Activated gamma-delta T cell treated with anti-CD3 and anti-CD28 coated beads, Interleukin-2, amount 50 U/mL, for 16 hours (primary cell): Measurements from ENCODE around the gene BTBD9.

Experiments used
- DNase-seq: peaks from one replicate; pipeline ENCODE4 v3.0.0-alpha.2; 2020; ENCODE audit warnings: low read depth

The BTBD9 gene

DNA sequence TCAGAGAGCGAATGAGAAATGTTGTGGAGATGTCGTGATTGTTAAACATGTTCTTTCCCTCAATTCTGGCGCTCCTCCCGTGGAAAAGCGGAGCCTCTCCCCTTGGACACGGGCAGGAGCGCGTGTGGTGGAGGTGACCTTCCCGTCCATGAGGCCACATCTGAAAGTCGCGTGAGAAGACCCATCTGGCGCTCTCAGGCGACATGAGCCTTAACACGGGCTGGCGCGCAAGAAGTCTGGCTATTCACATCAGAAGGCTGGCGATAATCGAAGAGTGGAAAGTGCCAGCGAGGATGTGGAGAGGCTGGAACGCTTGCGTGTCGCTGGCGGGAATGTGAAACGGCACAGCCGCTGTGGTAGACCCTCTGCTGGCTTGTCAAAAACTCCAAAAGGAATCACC is 478.9 kb downstream of the BTBD9 start:
- DNase-seq = no peak

DNA sequence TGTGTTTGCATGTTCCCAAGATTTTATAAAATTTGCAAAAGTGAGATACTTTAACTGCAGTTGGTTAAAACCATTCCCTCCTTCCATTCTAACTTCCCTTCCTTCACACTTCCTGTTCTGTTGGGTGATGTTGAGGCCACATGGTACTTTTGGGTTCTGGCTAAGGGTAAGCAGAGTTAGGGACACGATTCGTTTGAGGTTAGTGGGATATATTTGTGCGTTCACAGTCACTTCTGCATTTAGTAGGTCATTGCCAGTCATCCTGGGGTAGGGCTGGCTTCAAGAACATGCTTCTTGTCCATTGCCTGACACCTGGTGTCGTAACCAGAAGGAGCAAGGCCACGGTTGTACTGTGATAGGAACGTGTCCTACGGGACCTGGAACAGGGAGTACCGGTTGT is 480.1 kb downstream of the BTBD9 start:
- DNase-seq = no peak

DNA sequence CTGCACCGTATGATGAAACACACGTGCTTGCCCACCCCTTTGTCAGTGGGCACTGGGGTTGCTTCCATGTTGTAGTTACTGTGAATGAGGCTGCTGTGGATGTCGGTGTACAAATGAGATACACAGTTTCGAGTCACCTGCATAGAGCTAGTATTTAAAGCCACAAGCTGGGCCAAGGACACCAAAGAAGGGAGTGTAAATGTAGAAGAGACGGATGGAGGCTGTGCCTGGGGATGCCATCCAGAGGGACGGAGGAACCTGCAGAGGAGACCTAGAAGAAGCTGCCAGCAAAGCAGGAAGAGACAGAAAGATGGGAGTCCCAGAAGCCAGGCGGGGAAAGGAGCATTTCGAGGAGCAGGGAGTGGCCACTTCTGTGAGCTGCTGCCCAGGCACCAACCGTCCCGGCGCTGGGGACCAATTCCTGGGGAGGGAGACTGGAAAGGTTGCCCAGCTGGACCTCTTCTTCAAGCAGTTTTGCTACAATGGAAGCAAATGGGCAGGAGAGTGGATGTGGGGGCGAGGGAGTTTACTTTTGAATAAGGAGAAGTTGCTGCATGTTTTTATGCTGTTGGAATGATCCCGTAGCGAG is 480.9 kb downstream of the BTBD9 start:
- no peak for DNase-seq

DNA sequence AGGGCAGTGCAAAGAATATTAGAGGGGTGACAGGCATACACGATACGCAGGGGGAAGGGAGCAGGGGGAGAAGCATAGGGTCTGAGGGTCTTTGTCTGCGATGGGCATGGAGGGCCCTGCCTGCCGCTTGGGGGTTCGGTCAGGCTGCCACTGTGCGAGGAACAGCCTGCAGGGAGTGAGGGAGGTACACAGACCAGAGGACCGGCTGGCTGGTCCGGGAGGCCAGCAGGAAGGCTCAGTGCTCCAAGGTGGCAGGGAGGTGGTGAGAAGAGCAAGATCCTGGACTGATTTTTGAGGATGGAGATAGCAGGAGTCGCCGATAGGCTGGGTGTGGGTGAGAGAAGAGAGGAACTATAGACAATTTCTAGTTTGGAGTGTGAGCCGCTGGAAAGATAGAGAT is 481.8 kb downstream of the BTBD9 start:
- no peak for DNase-seq

DNA sequence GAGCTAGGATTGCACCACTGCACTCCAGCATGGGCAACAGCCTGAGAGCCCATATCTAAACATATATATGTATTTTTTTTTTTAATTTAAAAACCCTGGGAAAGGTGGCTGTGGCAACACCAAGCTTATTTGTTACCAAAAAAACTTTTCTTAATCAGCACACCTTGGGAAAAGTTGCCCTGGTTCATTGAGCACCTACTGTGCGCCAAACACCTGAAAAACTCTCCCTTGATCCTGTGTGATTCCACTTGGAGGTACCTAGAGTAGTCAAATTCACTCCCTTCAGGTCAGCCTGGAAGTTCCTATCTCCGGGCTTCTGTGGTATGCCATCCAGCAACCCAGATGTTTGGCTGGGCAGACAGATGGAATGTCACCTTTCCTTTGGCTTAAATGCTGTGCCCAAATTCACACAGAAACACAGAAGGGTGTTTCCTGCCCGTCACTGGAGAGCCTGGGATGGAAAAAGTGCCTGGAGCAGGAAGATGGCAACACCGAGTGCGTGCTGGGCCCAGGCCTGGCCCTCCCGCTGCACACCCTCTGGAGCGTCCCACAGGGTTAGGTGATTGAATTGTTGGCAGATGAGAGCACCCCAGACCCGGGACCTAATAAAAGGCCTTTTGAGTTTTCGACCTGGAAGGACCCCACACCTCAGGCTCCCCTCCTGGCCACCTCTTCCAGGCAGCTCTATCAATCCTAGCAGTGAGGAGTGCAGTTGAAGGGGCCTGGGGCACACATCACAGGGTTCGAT is 482.7 kb downstream of the BTBD9 start:
- no peak for DNase-seq

DNA sequence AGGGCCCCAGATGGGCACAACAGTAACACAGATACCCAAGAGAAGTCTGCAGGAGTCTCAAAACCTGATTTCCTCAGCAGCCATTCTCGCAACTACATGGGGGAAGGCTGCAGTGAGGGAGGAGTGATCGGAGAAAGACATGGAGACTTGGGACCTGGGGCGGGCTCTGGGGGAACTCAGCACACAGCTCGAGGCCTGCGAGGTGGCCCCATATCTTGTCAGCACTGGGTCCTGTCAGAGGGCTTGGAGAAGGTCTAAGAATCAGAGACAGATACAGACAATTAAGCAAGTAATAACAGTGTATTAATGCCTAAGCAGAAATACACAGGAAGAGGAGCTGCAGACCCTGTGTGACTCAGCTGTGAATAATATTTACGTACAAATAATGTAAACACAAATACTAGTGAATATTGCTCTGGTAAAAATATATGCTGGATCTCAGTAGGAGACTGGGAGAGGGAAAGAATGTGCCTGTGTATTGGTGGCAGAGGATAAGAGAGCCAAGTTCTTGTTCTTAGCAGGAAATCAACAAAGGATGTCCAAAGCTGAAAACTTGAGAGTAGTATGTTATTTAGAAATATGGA is 484.0 kb downstream of the BTBD9 start:
- no peak for DNase-seq

DNA sequence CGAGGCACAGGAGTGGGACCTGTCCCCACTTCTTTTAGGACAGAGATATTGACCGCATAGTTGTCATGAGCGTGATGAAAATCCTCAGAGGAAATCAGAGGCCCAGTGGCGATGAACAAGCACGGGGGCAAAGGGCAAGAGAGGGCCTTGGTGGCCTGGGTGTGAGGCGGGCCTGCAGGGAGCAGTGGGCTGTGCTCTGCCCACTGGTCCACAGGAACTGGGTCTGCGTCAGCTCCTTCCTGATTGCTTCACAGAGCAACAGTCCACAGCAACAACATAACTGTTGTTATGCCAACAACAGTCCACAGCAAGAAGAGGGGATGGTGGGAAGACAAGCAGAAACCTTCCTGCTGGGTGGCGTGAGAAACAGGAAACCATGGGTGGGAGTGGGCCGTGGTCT is 484.6 kb downstream of the BTBD9 start:
- DNase-seq = no peak

DNA sequence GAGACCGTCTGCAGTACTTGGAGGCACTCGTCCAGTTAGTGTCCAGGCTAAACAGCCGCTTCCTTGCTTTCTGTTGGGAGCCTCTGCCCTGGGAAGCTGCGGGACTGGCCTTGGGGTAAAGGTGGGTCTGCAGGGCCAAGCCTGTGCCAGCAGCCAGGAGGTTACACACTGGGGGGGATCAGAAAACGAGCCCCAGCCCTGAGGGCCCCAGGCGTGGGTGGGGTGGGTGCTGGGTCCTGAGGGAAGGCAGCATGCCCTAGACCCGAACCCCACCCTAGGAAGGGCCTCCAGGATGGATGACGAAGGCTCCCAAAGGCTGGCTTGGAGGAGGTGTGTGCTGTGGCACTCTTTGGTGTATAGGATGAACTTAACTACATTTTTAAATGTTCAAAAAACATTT is 485.0 kb downstream of the BTBD9 start:
- no peak for DNase-seq

DNA sequence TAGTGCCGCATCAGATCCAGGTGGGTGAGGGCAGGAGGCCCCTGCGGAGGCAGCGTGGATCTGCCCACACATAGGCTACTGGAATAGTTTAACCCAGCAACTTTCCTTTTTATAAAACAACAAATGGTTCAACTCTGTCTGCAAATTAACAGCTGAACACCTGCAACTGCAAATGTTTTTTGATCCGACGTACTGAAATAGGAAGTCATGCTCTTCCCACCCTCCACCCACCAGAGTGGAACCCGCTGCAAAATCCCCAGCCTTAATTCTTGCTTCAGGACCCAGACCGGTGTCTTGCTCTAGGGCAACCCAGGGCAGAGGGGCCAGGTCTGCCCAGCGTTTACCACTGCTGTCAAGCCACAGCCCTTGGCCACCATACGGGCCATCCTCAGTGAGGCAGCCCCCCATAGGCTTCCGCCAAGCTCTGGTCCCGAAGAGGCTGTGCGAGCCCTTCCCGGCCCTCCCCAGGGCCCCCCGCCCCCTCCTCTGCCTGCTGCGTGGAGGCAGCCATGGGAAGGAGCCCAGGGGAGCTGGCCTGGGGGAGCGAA is 485.9 kb downstream of the BTBD9 start:
- no peak for DNase-seq

DNA sequence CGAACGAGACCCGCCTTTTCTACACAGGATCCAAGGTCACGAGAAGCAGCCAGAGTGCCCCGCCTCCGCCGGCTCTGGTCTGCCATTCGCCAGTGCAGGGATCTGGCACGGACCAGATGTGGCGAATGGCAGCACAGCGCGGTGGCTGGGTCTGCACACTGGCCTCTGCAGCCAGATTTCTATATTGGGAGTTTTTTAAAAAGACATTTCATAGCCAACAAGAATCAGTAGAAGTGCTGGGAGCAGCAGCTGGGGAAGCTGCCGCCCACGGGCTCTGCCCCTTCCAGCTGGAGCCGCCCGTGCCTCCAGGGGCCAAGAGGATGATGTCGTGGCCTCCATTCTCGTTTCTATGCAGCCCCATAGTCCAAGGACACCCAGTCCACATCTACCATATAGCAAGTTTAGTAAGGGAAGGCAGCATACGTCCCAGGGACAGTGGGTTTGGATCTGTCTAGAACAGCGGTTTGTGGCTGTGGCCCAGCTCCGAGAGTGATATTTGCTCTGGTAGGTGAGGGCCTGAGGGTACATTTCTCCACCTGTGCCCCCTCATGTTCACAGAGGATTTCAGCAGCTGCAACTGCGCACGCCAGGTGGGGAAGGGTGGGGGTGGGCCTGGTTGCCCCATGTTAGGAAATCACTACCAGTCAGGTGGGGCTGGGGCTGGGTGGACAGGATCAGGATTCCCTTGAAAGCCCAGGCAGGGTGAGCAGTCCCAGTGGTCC is 486.5 kb downstream of the BTBD9 start:
- no peak for DNase-seq

DNA sequence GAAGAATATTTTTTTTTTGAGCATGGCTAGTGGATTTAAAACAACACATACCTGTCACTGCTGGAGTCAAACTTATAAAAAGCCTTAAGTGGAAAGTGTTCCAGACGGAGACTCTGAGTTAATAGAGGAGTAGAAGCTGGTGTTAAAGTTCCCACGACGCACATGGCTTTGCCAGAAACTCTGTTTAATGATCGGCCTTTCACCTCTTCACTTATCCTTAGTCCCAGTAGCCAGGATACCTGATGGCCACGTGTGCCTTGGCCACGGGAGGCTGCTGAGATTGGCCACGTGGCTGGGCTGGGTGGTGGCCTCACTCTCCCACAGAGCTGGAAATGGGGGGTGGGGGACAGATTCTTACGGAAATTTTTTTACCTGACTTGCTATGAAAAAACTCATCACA is 487.1 kb downstream of the BTBD9 start:
- DNase-seq = no peak

DNA sequence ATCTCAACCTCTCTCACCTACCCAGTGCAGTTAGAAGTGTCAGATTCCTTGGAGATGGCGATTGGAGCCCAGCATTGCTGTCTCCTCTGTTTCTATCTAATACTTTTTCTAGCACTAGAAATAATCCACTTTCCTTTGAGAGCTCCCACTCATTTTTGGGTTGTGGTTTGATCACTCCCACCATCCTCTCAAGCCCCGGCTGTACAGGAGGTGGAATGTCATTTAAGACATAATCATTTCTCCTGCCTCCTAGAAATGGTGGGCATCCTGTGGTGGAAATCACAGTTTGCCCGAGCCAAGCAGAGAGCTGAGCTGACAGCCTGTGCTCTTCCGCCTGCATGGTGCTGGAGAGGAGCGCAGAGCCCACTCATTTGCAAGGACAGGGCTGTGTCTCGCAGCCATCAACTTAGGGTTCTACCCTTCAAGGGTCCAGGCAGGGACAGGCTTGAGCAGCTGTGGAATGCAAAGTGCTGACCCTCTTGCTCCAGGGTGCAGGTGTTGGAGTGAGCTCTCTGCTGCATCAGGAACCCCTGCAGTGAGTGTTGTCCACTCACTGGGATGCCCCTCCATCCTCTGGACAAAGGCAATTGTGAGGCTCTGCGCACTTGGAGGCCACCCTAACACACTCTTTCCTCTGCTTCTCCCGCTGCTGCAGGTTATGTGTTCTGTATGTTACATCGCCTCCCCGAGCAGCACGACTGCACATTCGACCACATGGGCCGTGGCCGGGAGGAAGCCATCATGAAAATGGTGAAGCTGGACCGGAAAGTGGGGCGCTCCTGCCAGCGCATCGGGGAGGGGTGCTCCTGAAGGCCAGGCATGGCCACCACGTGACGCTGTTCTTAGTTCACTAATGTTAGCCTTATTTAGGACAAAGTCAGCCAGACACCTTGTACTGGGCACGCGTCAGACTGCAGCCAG is 487.9 kb downstream of the BTBD9 start:
- DNase-seq = no peak

DNA sequence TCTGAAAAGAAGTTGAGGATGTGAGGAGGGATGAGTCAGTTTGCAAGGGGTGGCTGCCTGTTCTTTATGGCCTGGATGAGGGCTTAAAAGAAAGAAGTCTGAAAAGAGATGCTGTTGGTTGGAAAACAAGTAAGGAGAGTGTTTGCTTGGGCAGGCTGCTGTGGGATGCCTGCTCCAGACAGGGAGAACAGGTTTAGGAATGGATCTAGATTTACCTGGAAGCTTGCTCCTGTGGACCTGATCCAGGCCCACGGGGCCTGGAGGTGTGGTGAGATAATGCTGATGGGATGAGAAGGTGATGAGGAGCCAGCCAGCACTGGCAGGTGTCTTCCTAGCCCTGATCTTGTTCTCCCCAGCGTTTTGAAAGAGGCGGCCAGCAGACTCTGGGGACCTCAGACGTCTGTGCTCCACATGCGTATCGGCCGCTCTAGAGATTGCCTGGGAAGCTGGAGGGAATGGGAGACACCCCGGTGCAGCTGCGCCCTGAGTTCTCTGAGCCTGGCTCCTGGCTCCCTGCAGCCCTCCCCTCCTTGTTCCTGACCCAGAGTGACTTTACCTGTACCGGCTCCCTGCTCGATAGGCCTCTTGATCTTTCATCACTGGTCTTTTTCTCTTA is 488.9 kb downstream of the BTBD9 start:
- DNase-seq = no peak

DNA sequence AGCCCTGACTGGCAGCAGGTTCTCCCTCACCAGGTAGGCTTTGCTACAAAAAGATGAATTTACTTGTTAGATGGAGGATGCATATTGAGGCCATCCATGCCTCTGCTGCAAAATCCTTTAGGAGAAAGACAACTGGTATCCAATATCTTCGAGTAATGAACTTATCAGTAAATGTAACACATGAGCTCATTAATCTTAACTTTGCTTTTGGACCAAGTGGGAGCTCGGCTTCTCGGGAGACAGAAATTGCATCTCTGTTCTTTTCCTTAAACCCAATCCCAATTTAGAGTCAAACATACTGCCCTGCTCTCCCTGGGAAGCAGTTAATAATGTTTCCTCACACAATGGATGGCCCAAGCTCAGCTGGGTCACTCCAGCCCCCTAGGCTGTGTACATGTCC is 489.7 kb downstream of the BTBD9 start:
- no peak for DNase-seq

DNA sequence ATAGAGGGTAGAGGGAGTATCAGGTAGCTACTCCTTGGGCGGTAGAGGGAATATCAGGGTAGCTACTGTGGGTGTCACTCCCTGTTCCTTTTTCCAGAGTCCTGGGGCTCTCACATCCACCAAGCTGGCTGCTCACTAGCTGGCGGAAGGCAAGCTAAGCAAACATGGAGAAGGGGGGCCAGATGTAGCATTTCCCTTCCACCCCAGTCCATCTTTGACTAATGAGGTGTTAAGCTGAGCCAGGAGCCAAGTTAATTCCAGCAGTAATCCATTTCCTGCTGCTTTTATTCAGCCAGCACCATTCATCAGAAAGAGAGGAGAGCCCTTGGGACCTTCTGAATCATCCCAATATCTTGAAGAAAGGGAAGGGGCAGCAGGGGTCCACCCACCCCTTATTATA is 490.2 kb downstream of the BTBD9 start:
- DNase-seq = no peak

DNA sequence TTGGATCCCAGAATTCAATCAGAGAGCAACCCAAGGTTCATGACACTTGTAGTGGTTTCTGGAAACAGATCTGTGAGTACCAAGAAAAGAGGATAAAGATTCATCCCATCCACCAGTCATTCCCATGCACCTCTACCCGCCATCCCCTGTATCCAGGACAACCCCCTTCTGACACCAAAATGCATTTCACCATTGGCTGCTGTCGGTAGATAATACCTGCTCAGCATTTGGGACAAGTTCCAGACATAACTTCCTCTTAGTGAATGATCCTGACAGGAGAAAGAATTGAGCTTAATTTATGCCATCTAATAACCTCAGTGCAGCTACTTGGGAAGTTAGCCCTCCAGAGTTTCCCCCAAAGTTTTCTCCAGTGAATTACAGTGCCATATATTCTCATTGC is 491.1 kb downstream of the BTBD9 start:
- no peak for DNase-seq

DNA sequence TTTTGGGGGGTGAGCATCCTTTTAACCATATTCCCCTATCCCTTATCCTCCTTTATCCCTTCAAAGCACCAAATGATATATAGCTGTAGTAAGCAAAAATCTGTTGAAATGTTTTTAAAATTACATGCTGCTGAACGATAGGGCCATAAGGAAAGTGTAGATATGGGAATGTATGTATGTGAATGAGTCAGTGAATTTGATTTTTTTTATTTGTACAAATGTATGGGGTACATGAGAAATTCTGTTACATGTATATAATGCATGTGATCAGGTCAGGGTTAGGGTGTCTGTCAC is 493.0 kb downstream of the BTBD9 start:
- no peak for DNase-seq

DNA sequence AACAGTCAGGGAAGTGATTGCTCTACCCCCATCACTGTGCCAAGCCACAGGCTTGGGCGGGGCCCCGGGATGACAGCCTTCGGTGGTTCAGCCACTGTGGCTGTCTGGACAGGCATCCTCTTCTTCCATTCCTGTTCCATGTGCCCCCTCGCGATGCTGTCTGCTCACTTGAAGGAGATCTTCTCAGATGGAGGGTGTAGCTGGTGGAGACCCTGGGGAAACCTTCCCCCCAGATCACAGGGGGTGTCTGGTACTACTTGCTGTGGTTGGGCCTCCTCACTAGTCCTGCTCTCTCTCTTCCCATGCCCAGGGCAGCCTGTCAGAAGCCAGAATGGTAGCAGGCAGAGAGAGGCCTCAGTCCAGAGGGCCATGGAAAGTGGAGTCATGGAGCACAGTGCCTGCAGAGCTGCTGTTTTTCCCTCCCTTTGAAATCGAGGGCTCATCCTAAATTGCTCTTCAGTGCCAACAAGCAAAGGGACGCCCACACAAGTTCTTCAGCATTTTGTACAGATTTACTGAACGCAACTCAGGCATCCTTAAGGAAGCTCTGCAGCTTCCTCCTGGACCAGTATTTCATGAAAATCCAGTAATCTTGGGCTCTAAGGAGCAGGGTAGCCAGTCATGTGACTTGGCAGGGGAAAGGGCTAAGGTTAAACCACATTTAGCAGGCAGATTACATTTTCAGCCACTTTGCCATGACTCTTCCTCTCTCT is 493.6 kb downstream of the BTBD9 start:
- no peak for DNase-seq

DNA sequence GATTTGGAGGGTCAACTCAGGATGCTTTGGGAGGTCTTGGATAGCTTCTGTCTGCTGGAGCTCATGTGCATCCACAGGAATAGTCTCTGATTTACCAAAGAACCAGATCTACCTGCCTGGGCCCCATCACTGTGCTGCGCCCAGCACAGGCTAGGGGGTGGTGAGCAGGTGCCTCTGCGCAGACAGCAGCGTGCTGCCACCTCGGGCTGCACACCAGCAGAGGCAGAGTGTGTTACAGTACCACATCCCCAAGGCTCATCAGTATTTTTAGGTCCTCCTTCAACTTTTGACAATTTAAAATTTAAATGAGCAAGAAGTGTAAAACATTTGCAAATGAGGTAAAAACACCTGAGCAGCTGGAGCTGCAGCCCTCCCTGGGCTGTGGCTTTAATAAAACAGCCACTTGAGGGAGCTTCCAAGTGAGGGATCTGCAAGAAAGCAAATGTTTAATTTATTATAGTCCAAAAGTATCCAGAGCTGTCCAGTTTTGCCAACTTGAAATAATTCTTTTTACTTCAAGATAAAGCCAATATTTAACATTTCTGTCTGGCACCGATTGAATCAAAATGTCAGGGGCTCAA is 495.3 kb downstream of the BTBD9 start:
- no peak for DNase-seq
